Smooth muscle cell (in vitro differentiated cells): ENCODE results near the gene RSPH1. TPM values are rescaled to one million over a fixed set of nuclear protein-coding genes. Genes with fewer than 3 reads are reported as not detected.

Experiments used
- DNase-seq: peaks from one replicate; lab custom pipeline; 2025; ENCODE audit not compliant: unreplicated experiment; lab: John Stamatoyannopoulos, UW
- H2AFZ ChIP-seq: fragments of 200-600 bp; sonication (generic); 2 replicates; pipeline ENCODE4 v1.6.0; 2016; ENCODE audit warnings: antibody characterized with exemption, low read depth, mild to moderate bottlenecking
- H3F3A ChIP-seq: fragments of 200-600 bp; sonication (generic); 2 replicates; pipeline ENCODE4 v1.6.0; 2017; ENCODE audit warnings: antibody characterized with exemption, low read depth
- H3K27ac ChIP-seq: fragments of 200-600 bp; sonication (generic); 2 replicates; pipeline ENCODE4 v1.5.1; 2016; ENCODE audit warnings: low read depth, mild to moderate bottlenecking
- H3K27me3 ChIP-seq: fragments of 200-600 bp; sonication (generic); 2 replicates; pipeline ENCODE4 v1.6.1; 2016; ENCODE audit warnings: low read depth, mild to moderate bottlenecking
- H3K36me3 ChIP-seq: fragments of 200-600 bp; sonication (generic); 2 replicates; pipeline ENCODE4 v1.5.1; 2016; ENCODE audit warnings: low read depth
- H3K4me1 ChIP-seq: fragments of 200-600 bp; sonication (generic); 2 replicates; pipeline ENCODE4 v1.5.1; 2016; ENCODE audit warnings: low read depth
- H3K4me2 ChIP-seq: fragments of 200-600 bp; sonication (generic); 2 replicates; pipeline ENCODE4 v1.6.0; 2016; ENCODE audit warnings: mild to moderate bottlenecking
- H3K4me3 ChIP-seq: fragments of 200-600 bp; sonication (generic); 2 replicates; pipeline ENCODE4 v1.5.1; 2016; ENCODE audit warnings: mild to moderate bottlenecking
- H3K79me2 ChIP-seq: fragments of 200-600 bp; sonication (generic); 2 replicates; pipeline ENCODE4 v1.6.0; 2016; ENCODE audit warnings: low read depth, mild to moderate bottlenecking
- H3K9ac ChIP-seq: fragments of 200-600 bp; sonication (generic); 2 replicates; pipeline ENCODE4 v1.6.0; 2016; ENCODE audit warnings: low read depth
- H3K9me3 ChIP-seq: fragments of 200-600 bp; sonication (generic); replicated peaks from 2 replicates; pipeline ENCODE4 v1.5.1; 2016; ENCODE audit warnings: low read depth
- H4K20me1 ChIP-seq: fragments of 200-600 bp; sonication (generic); 2 replicates; pipeline ENCODE4 v1.6.0; 2016; ENCODE audit warnings: low read depth
- WGBS: methylation state at CpG from one replicate; pipeline ENCODE4 v1.1.7; 2016; ENCODE audit warnings: low lambda C conversion rate; 5-methylcytosine and 5-hydroxymethylcytosine counted together
- polyA plus RNA-seq: library from polyadenylated mRNA; unstranded; fragments of >200 nt; fragmentation: Nextera tagmentation; extraction: Ambion mirVana; gene quantifications from 2 replicates; pipeline ENCODE4 v1.2.1, GENCODE V29; 2016
- total RNA-seq: library from RNA; depleted of rRNA; stranded (reverse); fragments of >200 nt; gene quantifications from 2 replicates; pipeline ENCODE4 v1.2.3, GENCODE V29; 2014
- TF ChIP-seq, protein P1 (sequence below): fragments of 200-600 bp; sonication (generic); IDR thresholded peaks from 2 replicates; pipeline ENCODE4 v1.5.1; 2017; ENCODE audit warnings: borderline replicate concordance, mild to moderate bottlenecking, antibody characterized with exemption; ENCODE audit not compliant: insufficient read depth, poor library complexity, severe bottlenecking

RSPH1 gene
- total and polyA plus RNA-seq, 2 experiments from 2014 or later: 0.16 TPM; not detected in 1

- H3K79me2 ChIP-seq: no peaks in the 10 kb centered on the region
- no peaks in the 10 kb centered on the region for H3K9me3 ChIP-seq
- no peak overlapping the region for H3K4me3 ChIP-seq
- H3F3A ChIP-seq: no peaks in the 10 kb centered on the region
- H3K9ac ChIP-seq: no peak overlapping the region
- TF ChIP-seq, protein P1, sequence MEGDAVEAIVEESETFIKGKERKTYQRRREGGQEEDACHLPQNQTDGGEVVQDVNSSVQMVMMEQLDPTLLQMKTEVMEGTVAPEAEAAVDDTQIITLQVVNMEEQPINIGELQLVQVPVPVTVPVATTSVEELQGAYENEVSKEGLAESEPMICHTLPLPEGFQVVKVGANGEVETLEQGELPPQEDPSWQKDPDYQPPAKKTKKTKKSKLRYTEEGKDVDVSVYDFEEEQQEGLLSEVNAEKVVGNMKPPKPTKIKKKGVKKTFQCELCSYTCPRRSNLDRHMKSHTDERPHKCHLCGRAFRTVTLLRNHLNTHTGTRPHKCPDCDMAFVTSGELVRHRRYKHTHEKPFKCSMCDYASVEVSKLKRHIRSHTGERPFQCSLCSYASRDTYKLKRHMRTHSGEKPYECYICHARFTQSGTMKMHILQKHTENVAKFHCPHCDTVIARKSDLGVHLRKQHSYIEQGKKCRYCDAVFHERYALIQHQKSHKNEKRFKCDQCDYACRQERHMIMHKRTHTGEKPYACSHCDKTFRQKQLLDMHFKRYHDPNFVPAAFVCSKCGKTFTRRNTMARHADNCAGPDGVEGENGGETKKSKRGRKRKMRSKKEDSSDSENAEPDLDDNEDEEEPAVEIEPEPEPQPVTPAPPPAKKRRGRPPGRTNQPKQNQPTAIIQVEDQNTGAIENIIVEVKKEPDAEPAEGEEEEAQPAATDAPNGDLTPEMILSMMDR: no peak
- WGBS: 75% methylated on average over 11 of the region's 11 CpGs
- H3K4me1 ChIP-seq: peaks cover 5% of the 10 kb centered on the region
- H4K20me1 ChIP-seq: no peaks in the 10 kb centered on the region
- H3K27me3 ChIP-seq: no peaks in the 10 kb centered on the region
- no peak overlapping the region for H3K27ac ChIP-seq
- H3K36me3 ChIP-seq: no peaks in the 10 kb centered on the region
- no peak overlapping the region for H3K4me2 ChIP-seq
- no peak for DNase-seq
- peak overlapping the region; percentile 17 for H2AFZ ChIP-seq
Observed at GRCh38 chr21:42509244-42509643, 13.2 kb upstream of the RSPH1 start.

GRCh38 chr21:42508371-42508770, 12.3 kb upstream of the RSPH1 start:
- Histone ChIP-seq H3F3A (no peaks in the 10 kb centered on the region), H4K20me1 (no peaks in the 10 kb centered on the region), H3K79me2 (no peaks in the 10 kb centered on the region), H3K4me1 (peaks cover 5% of the 10 kb centered on the region), H3K27ac (no peak overlapping the region), H3K27me3 (no peaks in the 10 kb centered on the region), H3K9ac (no peak overlapping the region), H3K4me2 (no peak overlapping the region), H2AFZ (no peak overlapping the region), H3K36me3 (no peaks in the 10 kb centered on the region), H3K4me3 (no peak overlapping the region), H3K9me3 (no peaks in the 10 kb centered on the region)
- 89% methylated on average over 2 of the region's 2 CpGs for WGBS
- TF ChIP-seq, protein P1: no peak
- DNase-seq: no peak

DNA sequence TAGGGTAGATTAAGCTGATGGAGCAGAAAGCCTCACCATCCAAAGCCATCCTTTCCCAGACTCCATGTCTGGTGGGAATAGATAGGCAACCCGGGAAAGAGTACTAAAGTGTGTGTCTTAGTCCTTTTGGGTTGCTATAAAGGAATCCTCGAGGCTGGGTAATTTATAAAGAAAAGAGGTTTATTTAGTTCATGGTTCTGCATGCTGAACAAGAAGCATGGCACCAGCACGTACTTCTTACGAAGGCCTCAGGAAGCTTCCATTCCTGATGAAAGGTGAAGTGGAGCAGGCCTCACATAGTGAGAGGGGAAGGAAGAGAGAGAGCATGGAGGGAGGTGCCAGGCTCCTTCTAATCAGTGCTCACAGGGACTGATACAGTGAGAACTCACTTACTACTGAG, 11.4 kb upstream of the RSPH1 start:
- Histone ChIP-seq H2AFZ (no peak overlapping the region), H3K4me3 (no peak overlapping the region), H3F3A (no peaks in the 10 kb centered on the region), H3K4me2 (no peak overlapping the region), H3K9me3 (no peaks in the 10 kb centered on the region), H3K4me1 (no peaks in the 10 kb centered on the region), H3K27ac (no peak overlapping the region), H3K36me3 (no peaks in the 10 kb centered on the region), H3K79me2 (no peaks in the 10 kb centered on the region), H3K27me3 (no peaks in the 10 kb centered on the region), H4K20me1 (no peaks in the 10 kb centered on the region), H3K9ac (no peak overlapping the region)
- DNase-seq: no peak
- WGBS: 88% methylated on average over 4 of the region's 4 CpGs
- TF ChIP-seq, protein P1: no peak

- H3K9ac ChIP-seq: no peak overlapping the region
- H3K9me3 ChIP-seq: no peaks in the 10 kb centered on the region
- no peak for DNase-seq
- peaks cover under 1% of the 10 kb centered on the region for H3K4me1 ChIP-seq
- H3K27me3 ChIP-seq: no peaks in the 10 kb centered on the region
- no peak overlapping the region for H3K4me2 ChIP-seq
- no peaks in the 10 kb centered on the region for H3K79me2 ChIP-seq
- WGBS: 71% methylated on average over 3 of the region's 3 CpGs
- H3K36me3 ChIP-seq: no peaks in the 10 kb centered on the region
- TF ChIP-seq, protein P1: no peak
- H3F3A ChIP-seq: peaks cover 1% of the 10 kb centered on the region
- H4K20me1 ChIP-seq: no peaks in the 10 kb centered on the region
- H2AFZ ChIP-seq: no peak overlapping the region
- no peak overlapping the region for H3K27ac ChIP-seq
- H3K4me3 ChIP-seq: no peak overlapping the region
Observed at GRCh38 chr21:42505090-42505726, 9.2 kb upstream of the RSPH1 start.
